GM12874 (cell line): ENCODE measurements around the gene CCDC92.

Experiments used
- CTCF ChIP-seq: IDR thresholded peaks from 2 replicates; pipeline ENCODE4 v1.5.1; 2011; ENCODE audit warnings: low read depth, mild to moderate bottlenecking, control low read depth, low read length, moderate library complexity; ENCODE audit not compliant: insufficient read depth

CCDC92 gene

GRCh38 chr12:123914726-123915333 lies 57.8 kb downstream of the CCDC92 start:
- no peak for TF ChIP-seq CTCF

GRCh38 chr12:123912415-123913380 lies 59.9 kb downstream of the CCDC92 start:
- no peak for TF ChIP-seq CTCF

- no peak for TF ChIP-seq CTCF
Measured at GRCh38 chr12:123910761-123911193, 61.9 kb downstream of the CCDC92 start.

GRCh38 chr12:123910057-123910456 lies 62.6 kb downstream of the CCDC92 start:
- TF ChIP-seq CTCF: no peak

GRCh38 chr12:123908884-123909725 lies 63.5 kb downstream of the CCDC92 start:
- no peak for TF ChIP-seq CTCF

- no peak for TF ChIP-seq CTCF
Measured at GRCh38 chr12:123907726-123908476, 64.7 kb downstream of the CCDC92 start.
